Measurements from ENCODE around the gene SUSD2.

SUSD2 gene

GRCh38 chr22:24142241-24142640 is 39.0 kb upstream of the SUSD2 start:
- H3K79me2 ChIP-seq (ENCODE audit: low read length) = no peaks in the 10 kb centered on the region
- peaks cover 12% of the 10 kb centered on the region for H3K36me3 ChIP-seq (replicated peaks; ENCODE audit: low read depth, low read length)
- H3K27ac ChIP-seq (ENCODE audit: low read length) = no peak overlapping the region
- H3K4me2 ChIP-seq (ENCODE audit: low read length) = no peak overlapping the region
- no peaks in the 10 kb centered on the region for H3K9me3 ChIP-seq (ENCODE audit: insufficient read depth, low read length)
- H4K20me1 ChIP-seq (ENCODE audit: insufficient read depth, low read length) = 0 out of 2 replicates have a peak, but pooled peaks cover 2% of the 10 kb centered on the region
- H3K27me3 ChIP-seq (ENCODE audit: low read depth, low read length) = no peaks in the 10 kb centered on the region
- H3K4me3 ChIP-seq (ENCODE audit: low read length) = no peak overlapping the region
- H2AFZ ChIP-seq (ENCODE audit: low read depth, low read length) = no peak overlapping the region
- no peak overlapping the region for H3K9ac ChIP-seq (ENCODE audit: low read length)
- peaks cover 12% of the 10 kb centered on the region; the same call in 1 of the 2 replicates for H3K4me1 ChIP-seq (ENCODE audit: low read length)
- TF ChIP-seq EZH2phosphoT487 (IDR thresholded peaks at IDR 0.05; ENCODE audit: low read depth) = no peak
- no peak for TF ChIP-seq CTCF (IDR thresholded peaks at IDR 0.05; ENCODE audit: low read depth, low read length)

GRCh38 chr22:24142831-24143230 is 38.5 kb upstream of the SUSD2 start:
- no peak overlapping the region for H3K4me2 ChIP-seq (ENCODE audit: low read length)
- H3K9ac ChIP-seq (ENCODE audit: low read length) = no peak overlapping the region
- 0 out of 2 replicates have a peak, but pooled peaks cover 2% of the 10 kb centered on the region for H4K20me1 ChIP-seq (ENCODE audit: insufficient read depth, low read length)
- no peaks in the 10 kb centered on the region for H3K27me3 ChIP-seq (ENCODE audit: low read depth, low read length)
- peaks cover 12% of the 10 kb centered on the region; the same call in 1 of the 2 replicates for H3K4me1 ChIP-seq (ENCODE audit: low read length)
- no peaks in the 10 kb centered on the region for H3K9me3 ChIP-seq (ENCODE audit: insufficient read depth, low read length)
- no peak overlapping the region for H3K4me3 ChIP-seq (ENCODE audit: low read length)
- no peaks in the 10 kb centered on the region for H3K79me2 ChIP-seq (ENCODE audit: low read length)
- peaks cover 15% of the 10 kb centered on the region for H3K36me3 ChIP-seq (replicated peaks; ENCODE audit: low read depth, low read length)
- H3K27ac ChIP-seq (ENCODE audit: low read length) = no peak overlapping the region
- no peak for TF ChIP-seq CTCF (IDR thresholded peaks at IDR 0.05; ENCODE audit: low read depth, low read length)
- TF ChIP-seq EZH2phosphoT487 (IDR thresholded peaks at IDR 0.05; ENCODE audit: low read depth) = no peak
- H2AFZ ChIP-seq (ENCODE audit: low read depth, low read length) = no peak overlapping the region

- Histone ChIP-seq H3K27ac (ENCODE audit: low read length) (no peak overlapping the region), H3K27me3 (ENCODE audit: low read depth, low read length) (no peaks in the 10 kb centered on the region), H2AFZ (ENCODE audit: low read depth, low read length) (no peak overlapping the region), H3K9ac (ENCODE audit: low read length) (no peak overlapping the region), H3K9me3 (ENCODE audit: insufficient read depth, low read length) (no peaks in the 10 kb centered on the region), H3K4me2 (ENCODE audit: low read length) (no peak overlapping the region), H4K20me1 (ENCODE audit: insufficient read depth, low read length) (0 out of 2 replicates have a peak, but pooled peaks cover 2% of the 10 kb centered on the region), H3K4me1 (ENCODE audit: low read length) (peaks cover 12% of the 10 kb centered on the region; the same call in 1 of the 2 replicates), H3K4me3 (ENCODE audit: low read length) (no peak overlapping the region), H3K36me3 (replicated peaks; ENCODE audit: low read depth, low read length) (peaks cover 5% of the 10 kb centered on the region), H3K79me2 (ENCODE audit: low read length) (no peaks in the 10 kb centered on the region)
- TF ChIP-seq CTCF (IDR thresholded peaks at IDR 0.05; ENCODE audit: low read depth, low read length) (no peak), EZH2phosphoT487 (IDR thresholded peaks at IDR 0.05; ENCODE audit: low read depth) (no peak)
Measured at GRCh38 chr22:24144056-24144777, 37.1 kb upstream of the SUSD2 start.

GRCh38 chr22:24144778-24145085 is 36.6 kb upstream of the SUSD2 start:
- H3K9me3 ChIP-seq (ENCODE audit: insufficient read depth, low read length) = no peaks in the 10 kb centered on the region
- H3K36me3 ChIP-seq (replicated peaks; ENCODE audit: low read depth, low read length) = peaks cover 5% of the 10 kb centered on the region
- peaks cover 12% of the 10 kb centered on the region; the same call in 1 of the 2 replicates for H3K4me1 ChIP-seq (ENCODE audit: low read length)
- H3K79me2 ChIP-seq (ENCODE audit: low read length) = no peaks in the 10 kb centered on the region
- H3K4me3 ChIP-seq (ENCODE audit: low read length) = no peak overlapping the region
- no peak overlapping the region for H2AFZ ChIP-seq (ENCODE audit: low read depth, low read length)
- 0 out of 2 replicates have a peak, but pooled peaks cover 2% of the 10 kb centered on the region for H4K20me1 ChIP-seq (ENCODE audit: insufficient read depth, low read length)
- TF ChIP-seq CTCF (IDR thresholded peaks at IDR 0.05; ENCODE audit: low read depth, low read length) (no peak), EZH2phosphoT487 (IDR thresholded peaks at IDR 0.05; ENCODE audit: low read depth) (no peak)
- no peak overlapping the region for H3K4me2 ChIP-seq (ENCODE audit: low read length)
- H3K27ac ChIP-seq (ENCODE audit: low read length) = no peak overlapping the region
- H3K27me3 ChIP-seq (ENCODE audit: low read depth, low read length) = no peaks in the 10 kb centered on the region
- H3K9ac ChIP-seq (ENCODE audit: low read length) = no peak overlapping the region
